ENCODE measurements around the gene PKN1. TPM values are rescaled to one million over a fixed set of nuclear protein-coding genes. Genes with fewer than 3 reads are reported as not detected.

The PKN1 gene
- total and polyA plus RNA-seq, 2 of the 13 experiments (the other 11 are each of a cell fraction or from before 2014, with no cell fraction given): 45.7 to 54.5 TPM

GRCh38 chr19:14472202-14472938 lies 39.3 kb downstream of the PKN1 start (continued):
- TF ChIP-seq HNF1A (IDR thresholded peaks at IDR 0.05; ENCODE audit: low read depth) (no peak), HNF1A (CRISPR knock-in tag; IDR thresholded peaks at IDR 0.05; ENCODE audit: borderline replicate concordance) (no peak), NFE2L1 (CRISPR knock-in tag; IDR thresholded peaks at IDR 0.05; ENCODE audit: borderline replicate concordance) (no peak), SIX1 (CRISPR knock-in tag; IDR thresholded peaks at IDR 0.05; ENCODE audit: borderline replicate concordance) (no peak), KDM6A (CRISPR knock-in tag; IDR thresholded peaks at IDR 0.05; ENCODE audit: low read depth) (no peak), RORA (CRISPR knock-in tag; IDR thresholded peaks at IDR 0.05) (no peak), BORCS8-MEF2B (CRISPR knock-in tag; IDR thresholded peaks at IDR 0.05) (peak; percentile 23; the same call in 1 of the 2 replicates), FLYWCH1 (CRISPR knock-in tag; IDR thresholded peaks at IDR 0.05) (no peak), ZBTB1 (CRISPR knock-in tag; IDR thresholded peaks at IDR 0.05; ENCODE audit: borderline replicate concordance) (no peak), SIN3B (IDR thresholded peaks at IDR 0.05; ENCODE audit: low read length) (no peak), ZBTB14 (CRISPR knock-in tag; IDR thresholded peaks at IDR 0.05) (no peak), KDM2A (CRISPR knock-in tag; IDR thresholded peaks at IDR 0.05; ENCODE audit: borderline replicate concordance, low read depth) (peak; percentile 98), HMG20B (CRISPR knock-in tag; conservative IDR thresholded peaks at IDR 0.05) (no peak), ZNF333 (CRISPR knock-in tag; IDR thresholded peaks at IDR 0.05; ENCODE audit: borderline replicate concordance) (no peak), TSC22D2 (CRISPR knock-in tag; IDR thresholded peaks at IDR 0.05; ENCODE audit: borderline replicate concordance) (0 out of 2 replicates have a peak, but pooled peaks have one; percentile 52), FOXP4 (CRISPR knock-in tag; IDR thresholded peaks at IDR 0.05) (no peak), MXD1 (CRISPR knock-in tag; IDR thresholded peaks at IDR 0.05) (peak; percentile 58; the same call in 1 of the 2 replicates), RARG (CRISPR knock-in tag; IDR thresholded peaks at IDR 0.05; ENCODE audit: low read depth) (no peak), CREB3 (CRISPR knock-in tag; IDR thresholded peaks at IDR 0.05) (no peak), ZFP37 (CRISPR knock-in tag; IDR thresholded peaks at IDR 0.05; ENCODE audit: borderline replicate concordance) (no peak)

Data from HepG2 (cell line).